H1 (cell line): ENCODE results near the gene VMP1. TPM values are rescaled to one million over a fixed set of nuclear protein-coding genes. Genes with fewer than 3 reads are reported as not detected.

ENCODE experiments used
- CTCF ChIA-PET: fragments of 300-600 bp; sonication (Branson Sonifier 250); formaldehyde crosslinking; loops from one replicate; lab custom pipeline; 2021; ENCODE audit not compliant: partially characterized antibody; lab: Charles Lee
- POLR2A ChIA-PET: fragments of 300-600 bp; sonication (Branson Sonifier 250); formaldehyde crosslinking; loops from one replicate; lab custom pipeline; 2021; ENCODE audit warnings: inconsistent platforms; ENCODE audit not compliant: partially characterized antibody; lab: Charles Lee
- DNase-seq, 2 experiments: peaks; one replicate each; pipeline versions ENCODE4 v3.0.0 to v3.0.0-alpha.2; 2010 to 2022; ENCODE audit warnings: low spot score in 2 of 2, low read depth in 1 of 2, mixed read lengths in 1 of 2
- FAIRE-seq: peaks from 2 replicates; lab custom pipeline; 2011; peaks lifted over from hg19 to GRCh38; lab: Jason Lieb, UNC
- H2AFZ ChIP-seq: 2 replicates; pipeline ENCODE4 v1.8.1; 2012; ENCODE audit warnings: low read length, inconsistent platforms
- H2AK5ac ChIP-seq: 2 replicates; pipeline ENCODE4 v1.6.1; 2013; ENCODE audit warnings: low read depth, low read length
- H2BK120ac ChIP-seq: replicated peaks from 2 replicates; pipeline ENCODE3; 2013; ENCODE audit warnings: low read depth, low read length, inconsistent platforms
- H2BK12ac ChIP-seq: 2 replicates; pipeline ENCODE4 v1.6.1; 2013; ENCODE audit warnings: low read depth, low read length
- H2BK15ac ChIP-seq: 2 replicates; pipeline ENCODE4 v1.6.1; 2013; ENCODE audit warnings: low read length
- H2BK20ac ChIP-seq: 2 replicates; pipeline ENCODE4 v1.6.1; 2013; ENCODE audit warnings: low read length
- H2BK5ac ChIP-seq: 2 replicates; pipeline ENCODE4 v1.6.1; 2013; ENCODE audit warnings: low read depth, low read length
- H3K14ac ChIP-seq: 2 replicates; pipeline ENCODE4 v1.6.1; 2013; ENCODE audit warnings: inconsistent platforms; ENCODE audit not compliant: insufficient read length
- H3K18ac ChIP-seq: 2 replicates; pipeline ENCODE4 v1.6.1; 2013; ENCODE audit warnings: low read length; ENCODE audit errors: extremely low read depth
- H3K23ac ChIP-seq: 2 replicates; pipeline ENCODE4 v1.6.1; 2013; ENCODE audit warnings: inconsistent platforms; ENCODE audit not compliant: insufficient read length
- H3K23me2 ChIP-seq: 2 replicates; pipeline ENCODE4 v1.6.1; 2013; ENCODE audit warnings: low read depth, low read length
- H3K27ac ChIP-seq: 2 replicates; pipeline ENCODE4 v1.6.1; 2011; ENCODE audit warnings: low read depth, low read length, inconsistent platforms
- H3K27me3 ChIP-seq, 4 experiments: replicated peaks in 1 of 4; 1 replicate in 1 of 4; 2 replicates in 3 of 4; pipeline versions ENCODE4 v1.6.1 to v1.8.1; 2011 to 2013; ENCODE audit warnings: low read length in 3 of 4, mild to moderate bottlenecking in 3 of 4, inconsistent platforms in 2 of 4, mixed read lengths in 2 of 4, moderate library complexity in 1 of 4; ENCODE audit not compliant: control insufficient read depth in 3 of 4, insufficient read depth in 3 of 4; ENCODE audit errors: extremely low read depth in 1 of 4
- H3K36me3 ChIP-seq, 4 experiments: 2 replicates each; pipeline versions ENCODE4 v1.6.1 to v1.8.1; 2011 to 2013; ENCODE audit warnings: mild to moderate bottlenecking in 4 of 4, low read length in 3 of 4, moderate library complexity in 2 of 4, control low read depth in 1 of 4, inconsistent platforms in 1 of 4; ENCODE audit not compliant: insufficient read depth in 4 of 4, control insufficient read depth in 2 of 4
- H3K4ac ChIP-seq: replicated peaks from 2 replicates; pipeline ENCODE3; 2013; ENCODE audit warnings: low read length, low read depth, mixed read lengths, inconsistent platforms; ENCODE audit not compliant: insufficient read length
- H3K4me1 ChIP-seq, 4 experiments: replicated peaks in 1 of 4; 1 replicate in 1 of 4; 2 replicates in 3 of 4; pipeline versions ENCODE4 v1.6.1 to v1.8.1; 2011 to 2013; ENCODE audit warnings: low read length in 3 of 4, inconsistent platforms in 2 of 4, mixed read lengths in 1 of 4; ENCODE audit not compliant: insufficient read depth in 4 of 4, control insufficient read depth in 3 of 4
- H3K4me2 ChIP-seq, 2 experiments: 2 replicates each; pipeline versions ENCODE4 v1.6.1 to v1.8.1; 2011 to 2013; ENCODE audit warnings: low read depth in 2 of 2, low read length in 2 of 2, control low read depth in 1 of 2, inconsistent platforms in 1 of 2, mild to moderate bottlenecking in 1 of 2; ENCODE audit not compliant: insufficient read depth in 1 of 2
- H3K4me3 ChIP-seq, 4 experiments: fragments of 200-600, 300-600 bp in 1 of 4; sonication (generic), shearing (Covaris generic), sonication (Bioruptor Twin) in 1 of 4; 2 replicates each; pipeline versions ENCODE4 v1.5.1 to v1.8.1; 2011 to 2016; ENCODE audit warnings: low read length in 4 of 4, low read depth in 3 of 4, control low read depth in 2 of 4, inconsistent platforms in 2 of 4, mild to moderate bottlenecking in 2 of 4, mixed read lengths in 1 of 4, moderate library complexity in 1 of 4; ENCODE audit not compliant: insufficient read depth in 2 of 4; ENCODE audit errors: extremely low read depth in 1 of 4
- H3K56ac ChIP-seq: replicated peaks from 2 replicates; pipeline ENCODE3; 2013; ENCODE audit warnings: low read depth, mild to moderate bottlenecking, mixed read lengths, low read length, inconsistent platforms; ENCODE audit not compliant: insufficient read length
- H3K79me1 ChIP-seq: 2 replicates; pipeline ENCODE4 v1.6.1; 2013; ENCODE audit warnings: low read depth, low read length, control low read depth
- H3K79me2 ChIP-seq, 2 experiments: 2 replicates each; pipeline versions ENCODE4 v1.6.1 to v1.8.1; 2012 to 2013; ENCODE audit warnings: low read length in 2 of 2, mild to moderate bottlenecking in 2 of 2, inconsistent platforms in 1 of 2; ENCODE audit not compliant: insufficient read depth in 2 of 2, control insufficient read depth in 1 of 2
- H3K9ac ChIP-seq, 4 experiments: replicated peaks in 1 of 4; 1 replicate in 1 of 4; 2 replicates in 3 of 4; pipeline versions ENCODE4 v1.6.1 to v1.8.1; 2011 to 2013; ENCODE audit warnings: low read depth in 3 of 4, low read length in 3 of 4, control low read depth in 2 of 4, mild to moderate bottlenecking in 2 of 4, moderate library complexity in 2 of 4, inconsistent platforms in 1 of 4; ENCODE audit errors: extremely low read depth in 1 of 4
- H3K9me3 ChIP-seq, 2 experiments: 2 replicates each; pipeline versions ENCODE4 v1.6.1 to v1.8.1; 2012 to 2013; ENCODE audit warnings: mild to moderate bottlenecking in 2 of 2, moderate library complexity in 2 of 2, control low read depth in 1 of 2, inconsistent platforms in 1 of 2, low read depth in 1 of 2, low read length in 1 of 2, mixed read lengths in 1 of 2; ENCODE audit not compliant: insufficient read depth in 2 of 2
- H4K20me1 ChIP-seq, 2 experiments: replicated peaks in 1 of 2; 2 replicates each; pipeline versions ENCODE3 to v1.8.1; 2011 to 2013; ENCODE audit warnings: inconsistent platforms in 2 of 2, low read length in 2 of 2, mild to moderate bottlenecking in 1 of 2; ENCODE audit not compliant: insufficient read depth in 2 of 2, control insufficient read depth in 1 of 2
- H4K5ac ChIP-seq: 2 replicates; pipeline ENCODE4 v1.6.1; 2013; ENCODE audit warnings: low read length, low read depth, mixed read lengths, inconsistent platforms; ENCODE audit not compliant: insufficient read length
- H4K8ac ChIP-seq: 2 replicates; pipeline ENCODE4 v1.8.0; 2013; ENCODE audit warnings: mild to moderate bottlenecking, moderate library complexity, low read length, inconsistent platforms; ENCODE audit not compliant: insufficient read depth; ENCODE audit errors: extremely low read depth
- H4K91ac ChIP-seq: replicated peaks from 2 replicates; pipeline ENCODE3; 2013; ENCODE audit warnings: low read length, mixed read lengths, inconsistent platforms; ENCODE audit not compliant: insufficient read length
- CHD2 ChIP-seq: IDR thresholded peaks from 2 replicates; pipeline ENCODE4 v1.6.1; 2012; ENCODE audit warnings: low read length, improper control_type of control experiment
- EP300 ChIP-seq, 2 experiments: IDR thresholded peaks; 1 replicate in 1 of 2; 2 replicates in 1 of 2; pipeline ENCODE4 v1.6.1; 2011 to 2012; ENCODE audit warnings: low read depth in 2 of 2, low read length in 2 of 2, mild to moderate bottlenecking in 2 of 2, borderline replicate concordance in 1 of 2, inconsistent platforms in 1 of 2, moderate library complexity in 1 of 2
- GABPA ChIP-seq: IDR thresholded peaks from 2 replicates; pipeline ENCODE4 v1.6.1; 2011; ENCODE audit warnings: mild to moderate bottlenecking, low read length, moderate library complexity, borderline replicate concordance; ENCODE audit not compliant: insufficient read depth
- KDM1A ChIP-seq: fragments of 200-600, 300-600 bp; sonication (generic); IDR thresholded peaks from 2 replicates; pipeline ENCODE4 v1.7.1; 2016; ENCODE audit warnings: mild to moderate bottlenecking, low read length, borderline replicate concordance
- KDM4A ChIP-seq: IDR thresholded peaks from one replicate; pipeline ENCODE4 v1.7.1; 2012; ENCODE audit warnings: low read depth, mild to moderate bottlenecking, moderate library complexity, low read length, inconsistent platforms; ENCODE audit not compliant: severe bottlenecking
- NRF1 ChIP-seq: IDR thresholded peaks from 2 replicates; pipeline ENCODE4 v1.6.1; 2011; ENCODE audit warnings: mild to moderate bottlenecking, low read depth, low read length, improper control_type of control experiment
- POLR2AphosphoS5 ChIP-seq: IDR thresholded peaks from 2 replicates; pipeline ENCODE4 v1.6.1; 2011; ENCODE audit warnings: low read depth, low read length
- SIRT6 ChIP-seq: IDR thresholded peaks from one replicate; pipeline ENCODE4 v1.7.1; 2012; ENCODE audit warnings: low read length, inconsistent platforms
- SP1 ChIP-seq: IDR thresholded peaks from 2 replicates; pipeline ENCODE4 v1.6.1; 2011; ENCODE audit warnings: low read depth, low read length
- TAF1 ChIP-seq: IDR thresholded peaks from 2 replicates; pipeline ENCODE4 v1.6.1; 2011; ENCODE audit warnings: mild to moderate bottlenecking, low read depth, low read length
- TAF7 ChIP-seq: optimal IDR thresholded peaks from 2 replicates; pipeline ENCODE3; 2011; ENCODE audit warnings: low read depth, mild to moderate bottlenecking, inconsistent platforms, low read length, moderate library complexity, borderline replicate concordance
- TBP ChIP-seq: IDR thresholded peaks from 2 replicates; pipeline ENCODE4 v1.6.1; 2011; ENCODE audit warnings: low read depth, low read length, improper control_type of control experiment
- TCF12 ChIP-seq: IDR thresholded peaks from 2 replicates; pipeline ENCODE4 v1.6.1; 2011; ENCODE audit warnings: low read depth, mild to moderate bottlenecking, low read length
- WGBS, 2 experiments: shearing (Covaris generic) in 1 of 2; methylation state at CpG; one replicate each; pipeline versions ENCODE4 v1.1.6 to v1.1.7; 2013 to 2015; ENCODE audit warnings: low lambda C conversion rate in 2 of 2, mixed read lengths in 2 of 2, inconsistent platforms in 1 of 2, low coverage in 1 of 2, missing lambda C conversion rate in 1 of 2; ENCODE audit not compliant: insufficient replicate concordance in 2 of 2, insufficient coverage in 1 of 2, insufficient read length in 1 of 2; ENCODE audit errors: extremely low coverage in 1 of 2, missing lambda C conversion rate in 1 of 2; 5-methylcytosine and 5-hydroxymethylcytosine counted together
- polyA plus RNA-seq, 7 experiments: library from polyadenylated mRNA; depleted of rRNA in 3 of 7; stranded (reverse) in 5 of 7; unstranded in 2 of 7; fragments of >200 nt in 5 of 7; fragments of 200-250 nt in 2 of 7; gene quantifications; 1 replicate in 5 of 7; 2 replicates in 1 of 7; 4 replicates in 1 of 7; pipeline versions ENCODE4 v1.2.1 to v1.2.3, GENCODE V29; 2011 to 2013; ENCODE audit warnings: missing spikeins in 2 of 7, mixed read lengths in 2 of 7
- total RNA-seq: library from RNA; stranded (reverse); fragmentation: NEBNext Ultra II Directional; extraction: Animal tissue kit (Norgen Biotek cat#: 25700); gene quantifications from 2 replicates; pipeline ENCODE4 v1.2.1, GENCODE V29; 2021
- TF ChIP-seq, protein P1 (sequence below): IDR thresholded peaks from 2 replicates; pipeline ENCODE4 v1.6.1; 2012; ENCODE audit warnings: inconsistent platforms

VMP1 gene
- total and polyA plus RNA-seq, 2 of the 8 experiments (the other 6 are each of a cell fraction or from before 2014, with no cell fraction given), result 45.0 to 92.7 TPM

DNA sequence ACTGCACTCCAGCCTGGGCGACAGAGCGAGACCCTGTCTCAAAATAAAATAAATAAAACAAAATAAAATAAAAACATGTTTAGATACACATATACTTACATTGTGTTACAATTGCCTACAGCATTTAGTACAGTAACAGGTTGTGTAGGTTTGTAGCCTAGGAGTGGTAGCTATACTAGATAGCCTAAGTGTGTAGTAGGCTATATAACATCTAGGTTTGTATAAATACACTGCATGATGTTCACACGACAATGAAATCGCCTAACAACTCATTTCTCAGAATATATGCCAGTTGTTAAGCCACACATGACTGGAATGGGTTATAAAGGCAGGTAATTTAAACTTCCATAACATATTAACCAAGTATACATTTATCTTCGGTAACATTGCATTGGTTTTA, 94.7 kb downstream of the VMP1 start:
- Histone ChIP-seq H3K4me1 (no peaks in the 10 kb centered on the region), H2BK20ac (no peak overlapping the region), H3K79me2 (no peaks in the 10 kb centered on the region), H3K9ac (no peak overlapping the region), H3K36me3 (no peaks in the 10 kb centered on the region), H3K79me1 (no peaks in the 10 kb centered on the region), H3K23me2 (no peaks in the 10 kb centered on the region), H2BK15ac (no peak overlapping the region), H4K5ac (no peak overlapping the region), H4K20me1 (no peaks in the 10 kb centered on the region), H4K8ac (no peak overlapping the region), H3K4me2 (no peak overlapping the region), H3K14ac (no peak overlapping the region), H2AK5ac (no peak overlapping the region), H2AFZ (no peak overlapping the region), H3K27me3 (no peaks in the 10 kb centered on the region), H3K23ac (no peak overlapping the region), H2BK5ac (no peak overlapping the region), H3K27ac (no peak overlapping the region), H3K18ac (no peak overlapping the region), H2BK12ac (no peak overlapping the region), H3K4me3 (no peak overlapping the region), H3K9me3 (no peaks in the 10 kb centered on the region), H2BK120ac (no peak overlapping the region), H3K56ac (no peak overlapping the region), H4K91ac (no peak overlapping the region), H3K4ac (no peak overlapping the region)
- 96% methylated on average over 5 of the region's 5 CpGs; no CpG with 5 or more reads in 1 of the 2 experiments for WGBS, 2 experiments
- POLR2A ChIA-PET, result no interaction called here
- DNase-seq (no peak), FAIRE-seq (no peak)
- CTCF ChIA-PET, result interaction anchor here (1.0 to 1.3 kb wide), 2 partner anchors 12 to 49 kb away, joined by 3 read pairs; no protein-coding TSS in a partner anchor
- TF ChIP-seq GABPA (no peak), SP1 (no peak), TBP (no peak), TAF1 (no peak), CHD2 (no peak), NRF1 (no peak), TCF12 (no peak), POLR2AphosphoS5 (no peak), EP300 (IDR thresholded peaks at IDR 0.05; ENCODE audit: borderline replicate concordance in 1 of 2, low read depth in 2 of 2, low read length in 2 of 2) (no peak), KDM1A (no peak), TAF7 (no peak), KDM4A (no peak), SIRT6 (no peak)
- TF ChIP-seq, protein P1, sequence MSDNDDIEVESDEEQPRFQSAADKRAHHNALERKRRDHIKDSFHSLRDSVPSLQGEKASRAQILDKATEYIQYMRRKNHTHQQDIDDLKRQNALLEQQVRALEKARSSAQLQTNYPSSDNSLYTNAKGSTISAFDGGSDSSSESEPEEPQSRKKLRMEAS, result no peak
